ENCODE data around the gene SLC12A7.
"Not testable (repeated sequence)": the region's sequence is repeated elsewhere in the genome, so short reads cannot be mapped to it uniquely, and the experiment has no call there.

SLC12A7 gene

DNA sequence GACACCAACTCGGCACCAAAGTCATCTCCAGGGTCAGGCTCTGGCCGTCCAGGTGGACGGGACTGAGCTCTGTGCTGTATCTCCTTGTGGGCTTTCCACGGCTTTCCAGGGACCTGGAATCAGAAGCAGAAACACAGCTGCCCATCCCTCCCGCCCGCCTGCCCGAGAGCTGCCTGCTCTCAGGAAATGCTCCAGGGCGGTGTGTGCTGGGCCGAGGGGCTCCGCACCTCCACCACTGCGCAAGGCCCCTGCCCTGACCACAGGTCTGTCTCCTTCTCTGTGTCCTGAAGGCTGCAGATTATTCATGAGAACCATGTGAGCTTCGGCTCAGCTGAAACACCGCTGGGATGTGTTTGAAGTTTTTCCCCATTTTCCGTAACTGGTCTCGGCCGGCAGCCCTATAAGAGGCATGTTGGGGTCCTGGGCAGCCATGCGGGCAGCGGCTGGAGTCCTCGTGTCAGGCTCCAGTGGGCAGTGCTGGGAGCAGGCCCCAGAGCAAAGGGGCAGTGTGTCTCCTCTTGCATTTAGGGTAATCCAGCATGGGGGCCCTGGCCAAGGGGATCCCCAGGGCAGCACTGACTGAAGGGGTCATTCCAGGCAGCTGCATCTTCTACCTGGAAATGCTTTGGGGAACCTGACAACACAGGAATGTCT lies 80.4 kb downstream of the SLC12A7 start:
- no peak for DNase-seq (ENCODE audit: extremely low spot score, insufficient read length, low read depth)
- FAIRE-seq = no peak

DNA sequence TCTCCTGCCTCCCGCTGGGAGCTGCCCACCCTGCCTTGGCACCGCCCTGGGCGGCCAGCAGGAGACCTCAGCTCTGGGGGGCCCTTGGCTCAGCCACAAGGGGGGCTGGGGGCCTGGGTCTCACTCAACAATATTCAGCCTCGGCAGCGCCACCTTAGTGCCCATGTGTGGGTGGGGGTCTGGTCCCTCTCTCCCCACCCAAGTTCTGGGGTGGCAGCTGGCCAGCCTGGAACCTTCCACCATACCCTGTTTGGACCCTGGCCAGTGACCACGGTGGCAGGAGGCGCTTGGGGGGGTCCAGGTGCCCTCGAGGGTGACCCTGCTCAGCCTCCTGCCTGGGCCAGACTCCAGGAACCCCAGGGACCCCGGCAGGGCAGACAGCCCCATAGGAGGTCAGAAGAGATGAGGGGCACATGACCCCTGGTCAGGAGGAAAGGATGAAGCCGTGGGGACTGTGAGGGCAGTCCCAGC lies 81.0 kb downstream of the SLC12A7 start:
- DNase-seq (ENCODE audit: extremely low spot score, insufficient read length, low read depth) (no peak), FAIRE-seq (no peak)

DNA sequence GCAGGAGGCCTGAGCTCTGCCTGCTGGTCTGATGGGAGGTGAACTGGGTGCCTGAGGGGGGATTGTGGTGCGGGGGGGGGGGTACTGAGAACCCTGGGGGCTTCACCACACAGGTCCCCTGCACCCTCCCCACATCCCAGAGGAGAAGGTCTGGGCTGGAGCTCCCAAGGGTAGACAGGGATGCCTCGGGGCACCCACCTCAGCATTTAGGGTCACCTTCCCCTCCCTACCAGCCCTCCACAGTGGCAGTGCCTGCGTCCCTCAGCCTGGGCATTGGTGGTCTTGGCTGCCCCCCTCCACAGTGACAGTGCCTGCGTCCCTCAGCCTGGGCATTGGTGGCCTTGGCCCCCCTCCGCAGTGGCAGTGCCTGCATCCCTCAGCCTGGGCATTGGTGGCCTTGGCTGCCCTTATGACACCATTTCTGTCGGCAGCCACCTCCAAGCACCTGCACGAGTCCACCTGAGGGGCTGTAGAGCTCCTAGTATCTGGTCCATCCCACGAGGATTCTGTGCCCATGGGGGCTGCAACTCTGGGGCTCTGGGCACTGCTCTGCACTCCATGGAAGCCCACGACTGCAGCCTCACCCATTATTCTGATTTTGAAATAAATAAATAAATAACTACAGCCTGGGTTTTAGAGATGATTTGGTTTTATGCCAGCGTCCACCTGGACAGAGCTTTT lies 81.8 kb downstream of the SLC12A7 start:
- DNase-seq (ENCODE audit: extremely low spot score, insufficient read length, low read depth) (no peak), FAIRE-seq (no peak)

DNA sequence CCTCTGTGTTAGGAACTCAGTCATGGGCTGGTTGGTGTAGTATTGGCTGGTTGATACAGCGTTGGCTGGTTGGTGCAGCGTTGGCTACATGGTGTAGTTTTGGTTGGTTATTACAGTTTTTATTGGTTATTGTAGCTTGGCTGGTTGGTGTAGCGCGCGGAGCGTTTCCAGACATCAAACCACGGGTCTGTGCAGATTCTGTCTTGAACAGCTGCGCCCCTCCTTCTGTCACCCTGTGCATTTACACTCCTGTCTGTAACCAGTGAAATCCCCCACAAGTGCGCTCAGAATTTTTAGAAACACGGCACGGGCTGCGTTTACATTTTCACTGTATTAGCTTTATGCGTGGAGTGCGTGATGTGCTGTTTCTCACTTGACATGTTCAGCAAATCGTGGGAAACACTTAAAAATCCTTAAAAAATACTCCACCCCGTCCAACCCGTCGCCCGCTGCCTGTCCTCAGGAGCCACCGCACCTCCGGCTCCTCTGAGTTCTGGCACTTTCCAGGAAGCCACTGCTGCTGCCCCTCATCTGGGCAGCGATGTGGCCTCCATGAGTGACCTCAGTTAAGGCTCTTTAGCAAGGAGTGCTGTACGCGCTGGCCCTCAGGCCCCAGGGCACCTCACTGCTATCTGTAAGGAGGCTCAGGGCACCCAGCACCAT lies 82.5 kb downstream of the SLC12A7 start:
- FAIRE-seq (no peak), DNase-seq (ENCODE audit: extremely low spot score, insufficient read length, low read depth) (no peak)

DNA sequence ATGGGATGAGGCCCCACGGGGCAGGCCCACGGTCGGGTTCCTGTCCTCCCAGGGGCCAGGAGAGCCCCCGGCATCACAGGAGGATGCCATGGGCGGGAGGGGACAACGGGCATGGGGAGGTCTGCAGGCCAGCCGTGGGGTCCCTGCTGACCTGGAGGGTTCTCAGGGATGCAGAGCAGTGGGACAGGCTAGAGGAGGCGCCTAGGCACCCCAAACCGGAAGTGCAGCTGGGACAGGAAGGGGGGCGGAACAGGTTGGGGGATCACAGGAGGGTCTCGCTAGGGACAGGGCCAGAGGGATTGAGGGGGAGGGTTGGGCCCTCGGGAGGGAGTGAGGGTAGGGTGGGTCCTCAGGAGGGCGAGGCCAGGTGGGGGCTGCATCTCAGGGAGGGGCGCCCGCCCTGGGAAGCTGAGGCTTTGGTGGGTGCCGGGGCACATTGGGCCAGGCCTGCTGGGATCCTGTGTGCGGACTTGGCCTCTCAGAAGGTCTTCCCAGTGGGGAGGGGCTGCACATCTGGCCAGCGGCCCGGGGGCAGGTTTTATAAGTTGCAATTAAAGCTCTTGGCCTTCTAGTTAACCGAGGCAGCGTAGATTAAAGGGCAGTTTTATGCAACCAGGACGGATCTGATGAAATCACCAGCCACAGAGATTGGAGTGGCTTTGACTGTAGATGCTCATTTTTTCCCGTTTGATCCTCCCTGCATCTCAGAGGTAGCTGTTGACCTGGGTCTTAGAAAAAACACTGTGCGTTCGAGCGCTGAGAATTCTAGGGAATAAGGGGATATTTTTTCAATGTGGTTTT lies 83.2 kb downstream of the SLC12A7 start:
- DNase-seq (ENCODE audit: extremely low spot score, insufficient read length, low read depth) (no peak), FAIRE-seq (no peak)

DNA sequence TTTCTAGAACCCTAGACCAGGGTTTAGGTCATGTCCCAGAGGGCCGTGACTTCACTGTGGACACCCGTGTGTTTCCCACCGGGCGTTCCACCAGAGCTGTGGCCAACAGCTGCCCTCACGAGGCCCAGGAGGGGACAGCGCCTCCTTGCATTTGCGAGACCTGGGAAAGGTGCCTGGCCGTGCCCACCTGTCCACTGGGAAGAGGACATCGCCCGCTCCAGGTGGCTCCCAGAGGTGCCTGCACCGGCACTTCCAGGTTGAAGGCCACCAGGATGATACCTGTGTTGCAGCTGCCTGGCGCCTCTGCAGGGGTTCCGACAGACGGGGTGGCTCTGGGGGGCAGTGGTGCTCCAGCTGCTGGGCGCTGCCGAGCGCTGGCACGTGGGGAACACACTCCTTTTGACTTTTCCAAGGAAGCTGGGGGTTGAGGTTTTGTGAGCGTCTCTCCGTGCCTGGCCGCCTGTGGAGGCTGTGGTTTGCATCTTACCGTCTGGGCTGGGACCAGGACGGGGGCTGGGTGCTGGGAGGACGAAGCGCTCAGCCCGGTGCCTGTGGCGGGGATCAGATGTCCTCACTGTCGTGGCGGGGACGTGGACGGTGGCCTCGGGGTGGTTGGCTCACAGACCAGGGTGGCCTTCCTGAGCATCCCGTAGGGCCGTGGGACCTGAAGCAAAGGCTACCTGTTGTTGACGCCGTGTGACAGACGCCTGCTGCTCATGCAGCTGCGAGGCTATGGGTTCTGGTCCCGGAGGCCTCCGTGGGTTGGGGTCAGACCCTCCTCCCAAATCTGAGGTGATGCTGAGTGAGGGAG lies 84.0 kb downstream of the SLC12A7 start:
- FAIRE-seq = no peak
- DNase-seq (ENCODE audit: extremely low spot score, insufficient read length, low read depth) = no peak

DNA sequence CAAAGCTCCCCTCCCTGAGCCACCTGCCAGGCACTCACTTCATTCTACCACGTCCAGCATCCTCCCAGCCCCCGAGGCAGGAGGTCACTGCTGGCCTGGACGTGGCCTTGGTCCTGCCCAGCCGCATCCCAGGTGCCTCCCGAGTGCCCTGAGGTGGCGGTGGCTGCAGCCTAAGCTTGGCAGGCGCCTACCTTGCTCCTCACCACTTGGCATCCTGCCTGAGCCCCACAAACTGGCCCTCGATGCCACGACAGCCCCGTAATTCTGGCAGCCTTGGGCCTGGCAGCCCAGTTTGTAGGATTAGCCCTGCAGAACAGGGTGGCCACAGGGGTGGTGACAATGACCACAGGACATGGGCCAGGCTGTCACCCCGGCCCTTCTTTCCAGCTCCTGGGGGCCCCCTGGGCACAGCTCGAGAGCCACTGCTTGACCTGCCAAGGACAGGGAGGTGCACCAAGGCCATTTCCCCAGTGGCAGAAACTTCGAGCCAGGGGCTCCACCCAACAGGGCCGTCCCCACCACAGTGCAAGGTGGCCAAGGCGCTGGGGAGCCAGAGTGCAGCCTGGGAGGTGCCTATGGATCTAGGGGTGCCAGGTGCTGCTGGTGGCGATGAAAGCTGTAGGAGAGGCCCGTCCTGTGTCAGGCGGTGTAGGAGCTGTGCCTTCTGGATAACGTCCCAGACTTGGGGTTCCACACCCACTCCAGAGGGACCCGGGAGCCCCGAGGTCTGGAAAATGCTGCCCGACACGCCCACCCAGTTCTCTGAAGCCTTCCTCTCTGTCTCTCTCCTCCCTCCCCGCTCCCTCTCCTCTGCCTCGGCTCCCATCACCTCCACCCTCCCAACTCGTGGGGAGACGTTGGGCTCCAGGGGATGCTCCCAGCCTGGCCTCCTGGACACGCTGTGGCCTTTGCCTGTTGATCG lies 84.9 kb downstream of the SLC12A7 start:
- DNase-seq (ENCODE audit: extremely low spot score, insufficient read length, low read depth) = no peak
- FAIRE-seq = no peak

DNA sequence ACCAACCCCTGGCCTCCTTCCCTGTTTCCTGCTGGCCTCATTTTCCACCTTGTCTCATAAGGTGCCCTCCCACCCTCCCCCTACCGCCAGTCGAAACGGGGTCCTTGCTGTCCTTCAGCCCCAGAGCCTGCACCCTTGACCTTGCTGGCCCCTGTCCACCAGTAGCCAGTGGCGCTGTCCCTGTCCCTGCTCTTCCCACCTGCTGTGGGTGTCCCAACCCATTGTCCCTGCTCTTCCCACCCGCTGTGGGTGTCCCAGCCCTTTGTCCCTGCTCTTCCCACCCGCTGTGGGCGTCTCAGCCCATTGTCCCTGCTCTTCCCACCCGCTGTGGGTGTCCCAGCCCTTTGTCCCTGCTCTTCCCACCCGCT lies 89.9 kb downstream of the SLC12A7 start:
- FAIRE-seq; DNase-seq (ENCODE audit: extremely low spot score, insufficient read length, low read depth): not testable (repeated sequence)

DNA sequence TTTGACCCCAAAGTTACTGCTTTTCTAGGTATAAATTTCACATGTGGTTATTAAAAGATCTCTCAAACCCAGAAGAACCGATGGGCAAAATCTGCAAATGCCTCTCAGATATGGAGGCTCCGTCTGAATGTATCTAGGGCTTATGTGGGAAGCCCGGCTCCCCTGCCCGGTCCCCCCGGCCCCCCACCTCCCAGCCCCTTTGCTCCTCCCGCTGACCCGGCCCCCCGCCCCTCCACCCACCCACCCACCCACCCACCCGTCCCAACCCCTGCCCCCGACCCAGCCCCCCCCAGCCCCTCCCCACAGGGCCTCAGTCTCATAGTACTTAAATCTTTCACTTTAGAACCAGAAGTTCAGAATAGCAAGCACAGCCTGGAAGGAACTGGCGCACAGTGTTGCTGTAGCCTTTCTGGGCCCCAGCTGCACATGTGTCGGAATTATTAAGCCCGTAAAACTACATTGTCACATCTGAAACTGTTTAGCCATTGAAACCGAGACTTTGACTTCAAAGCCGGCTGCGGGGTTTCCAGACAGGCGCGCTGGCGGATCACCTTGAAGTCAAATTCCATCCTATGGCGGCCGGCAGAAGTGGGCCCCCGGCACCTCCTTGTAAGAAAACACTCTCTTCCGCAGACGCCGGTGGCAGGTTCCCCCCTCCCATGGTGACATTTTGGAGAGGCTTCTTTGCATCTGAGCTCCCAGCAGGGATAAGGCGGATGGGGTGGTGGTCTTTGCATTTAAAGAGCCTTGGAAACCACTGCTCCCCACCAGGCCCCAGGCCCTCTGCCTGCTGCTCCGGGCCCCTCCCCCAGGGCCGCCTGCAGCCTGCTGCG lies 90.5 kb downstream of the SLC12A7 start:
- no peak for FAIRE-seq

DNA sequence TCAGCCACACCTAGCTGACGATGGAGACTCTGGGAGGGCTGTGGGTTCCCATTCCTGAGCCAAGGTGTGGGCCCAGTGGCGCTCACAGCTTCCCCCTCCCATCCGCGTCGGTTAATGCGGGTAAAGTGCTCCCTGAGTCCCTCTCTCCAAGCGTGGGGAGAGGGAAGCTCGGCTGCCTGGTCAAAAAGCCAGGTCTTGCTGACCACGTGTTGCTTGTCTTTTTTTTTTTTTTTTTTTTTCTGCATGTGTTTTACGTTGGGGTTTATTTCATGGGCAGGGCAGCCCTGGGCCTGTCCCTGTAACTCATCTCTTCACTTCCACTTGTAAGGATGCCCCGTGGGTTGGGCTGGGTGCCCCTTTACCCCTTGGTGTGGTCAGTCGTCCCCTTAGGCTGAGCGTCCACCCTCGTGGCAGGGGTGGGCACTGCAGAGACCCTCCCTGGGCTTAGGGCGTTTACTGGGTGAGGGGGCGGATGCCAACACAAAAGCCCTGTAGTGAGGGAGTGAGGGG lies 91.4 kb downstream of the SLC12A7 start:
- FAIRE-seq = no peak
- no peak for DNase-seq (ENCODE audit: extremely low spot score, insufficient read length, low read depth)

More for the DNA sequence above, 90.5 kb downstream of the SLC12A7 start:
- no peak for DNase-seq (ENCODE audit: extremely low spot score, insufficient read length, low read depth)

DNA sequence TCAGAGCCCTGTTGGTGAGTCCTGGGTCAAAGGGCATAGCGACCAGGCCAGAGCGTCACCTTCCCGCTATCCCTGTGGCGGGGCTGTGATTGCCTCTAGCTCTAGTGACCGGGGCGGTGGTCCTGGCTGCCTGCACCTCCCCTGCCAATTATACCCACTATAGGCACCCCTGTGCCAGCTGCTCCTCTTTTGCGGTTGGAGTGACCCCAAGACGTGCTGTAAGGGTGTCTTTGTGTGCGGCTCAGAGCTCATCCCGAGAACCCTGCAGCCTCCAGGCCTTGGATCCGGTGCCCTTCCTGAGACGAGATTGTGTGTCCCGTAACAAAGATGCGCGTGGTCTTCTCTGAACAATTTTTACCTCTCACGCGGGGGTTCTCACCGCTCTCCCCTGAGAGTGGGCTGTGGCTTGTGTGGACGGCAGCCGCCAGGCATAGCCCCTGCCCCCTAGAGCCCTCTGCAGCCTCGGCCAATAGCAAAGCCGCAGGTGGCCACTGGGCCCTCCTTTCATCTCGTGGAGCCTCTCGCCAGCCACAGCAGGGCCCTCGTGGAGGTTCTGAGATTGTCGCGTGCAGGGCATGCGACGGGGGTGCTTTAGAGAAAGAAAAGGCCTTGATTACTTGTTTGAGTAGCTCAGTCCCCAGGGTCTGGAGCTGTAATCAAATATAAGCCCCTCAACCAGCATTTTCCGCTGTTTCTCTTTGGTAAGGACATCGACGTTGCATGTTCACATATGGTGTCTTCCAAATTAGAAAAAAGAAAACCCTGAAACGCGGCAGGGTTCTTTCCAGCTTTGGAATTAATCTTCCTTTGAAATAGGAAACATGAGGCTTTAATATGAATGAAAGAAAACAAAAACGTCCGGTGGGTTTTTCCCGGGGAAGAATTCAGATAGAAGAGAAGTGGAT lies 92.6 kb downstream of the SLC12A7 start:
- DNase-seq (ENCODE audit: extremely low spot score, insufficient read length, low read depth) (no peak), FAIRE-seq (no peak)

DNA sequence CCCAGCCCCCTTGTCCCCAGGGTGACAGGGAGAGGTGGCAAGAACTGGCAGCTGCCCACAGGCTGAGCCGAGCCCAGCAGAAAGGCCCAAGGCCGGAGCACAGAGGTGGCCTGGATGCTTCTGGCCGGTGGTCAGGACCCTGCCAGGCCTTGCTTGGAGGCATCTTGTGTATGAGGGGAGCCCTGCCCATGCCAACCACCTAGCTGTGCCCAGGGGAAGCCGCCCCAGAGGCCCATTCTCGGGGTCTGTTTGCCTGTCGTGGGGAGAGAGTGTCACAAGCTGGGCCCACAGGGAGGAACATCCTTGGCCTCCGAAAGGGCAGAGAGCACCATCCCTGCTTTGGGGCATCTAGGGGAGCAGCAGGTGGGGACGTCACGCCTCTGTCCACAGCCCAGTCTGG lies 93.3 kb downstream of the SLC12A7 start:
- FAIRE-seq = no peak

DNA sequence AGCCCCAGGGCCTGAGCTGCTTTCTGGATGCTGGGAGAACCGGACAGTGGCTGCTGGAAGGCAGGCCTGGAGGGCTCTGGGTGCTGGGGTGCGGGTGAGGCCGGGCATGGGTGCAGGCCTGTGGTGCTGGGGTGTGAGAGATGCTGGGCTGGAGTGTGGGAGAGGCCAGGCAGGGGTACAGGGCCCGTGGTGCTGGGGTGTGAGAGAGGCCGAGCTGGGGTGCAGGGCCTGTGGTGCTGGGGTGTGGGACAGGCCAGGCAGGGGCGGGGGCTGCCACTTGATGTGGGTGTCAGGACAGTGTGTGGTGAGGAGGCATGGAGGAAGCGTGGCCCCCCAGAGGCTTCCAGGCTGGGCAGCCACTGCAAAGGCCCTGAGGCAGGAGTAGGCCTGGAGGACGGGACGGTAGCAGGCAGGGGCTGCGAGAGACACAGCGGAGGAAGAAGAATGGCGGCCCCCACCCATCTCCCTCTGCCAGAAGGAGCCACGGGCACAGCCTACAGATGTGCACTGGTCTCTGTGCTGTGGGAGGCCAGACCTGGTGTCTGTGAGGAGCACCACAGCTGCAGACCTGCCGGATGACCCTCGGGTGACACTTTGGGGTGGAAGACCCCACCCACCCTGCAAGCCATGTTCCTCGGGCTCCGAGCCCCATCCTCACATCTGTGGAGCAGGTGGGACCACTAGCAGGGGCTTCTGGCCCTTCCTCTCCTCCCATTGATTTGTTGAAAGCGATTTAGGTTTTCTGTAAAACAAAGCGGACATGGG lies 94.0 kb downstream of the SLC12A7 start:
- no peak for FAIRE-seq
- DNase-seq (ENCODE audit: extremely low spot score, insufficient read length, low read depth) = no peak

More for the DNA sequence above, 93.3 kb downstream of the SLC12A7 start:
- DNase-seq (ENCODE audit: extremely low spot score, insufficient read length, low read depth) = no peak

DNA sequence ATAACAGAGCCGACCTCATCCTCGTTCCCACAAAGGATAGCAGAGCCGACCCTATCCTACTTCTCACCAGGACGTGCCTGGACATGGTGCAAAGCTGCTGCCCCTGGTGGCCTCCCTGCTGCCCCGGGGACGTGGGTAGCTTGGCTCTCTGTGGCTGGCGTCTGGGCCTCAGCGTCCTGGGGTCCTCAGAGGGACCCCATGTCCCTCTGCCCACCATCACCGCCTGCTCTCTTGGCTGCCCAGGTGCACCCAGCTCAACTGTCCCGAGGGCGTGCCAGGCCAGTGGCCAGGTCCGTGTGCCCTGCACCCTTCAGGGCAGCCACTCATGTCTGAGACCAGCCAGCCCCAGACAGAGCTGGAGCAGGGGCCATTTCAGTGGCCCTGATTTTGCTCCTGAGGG lies 94.8 kb downstream of the SLC12A7 start:
- FAIRE-seq (no peak), DNase-seq (ENCODE audit: extremely low spot score, insufficient read length, low read depth) (no peak)

DNA sequence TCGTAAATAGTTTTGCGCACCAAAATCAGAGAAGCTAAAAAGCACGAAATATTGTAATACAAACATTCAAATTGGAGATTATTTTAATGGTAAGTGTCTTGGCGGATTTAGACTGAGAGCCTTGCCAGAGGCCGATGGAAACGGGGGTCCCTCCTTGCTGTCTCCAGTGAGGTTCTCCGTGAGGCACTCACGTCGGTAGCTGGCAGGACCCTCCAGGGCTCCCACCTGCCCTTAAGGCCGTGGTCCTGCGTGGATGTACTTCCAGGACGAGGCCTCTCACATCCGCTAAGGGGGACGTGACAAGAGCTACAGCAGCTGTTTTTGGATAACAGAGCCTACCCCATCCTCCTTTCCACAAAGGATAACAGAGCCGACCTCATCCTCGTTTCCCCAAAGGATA lies 95.4 kb downstream of the SLC12A7 start:
- DNase-seq (ENCODE audit: extremely low spot score, insufficient read length, low read depth) (no peak), FAIRE-seq (no peak)

DNA sequence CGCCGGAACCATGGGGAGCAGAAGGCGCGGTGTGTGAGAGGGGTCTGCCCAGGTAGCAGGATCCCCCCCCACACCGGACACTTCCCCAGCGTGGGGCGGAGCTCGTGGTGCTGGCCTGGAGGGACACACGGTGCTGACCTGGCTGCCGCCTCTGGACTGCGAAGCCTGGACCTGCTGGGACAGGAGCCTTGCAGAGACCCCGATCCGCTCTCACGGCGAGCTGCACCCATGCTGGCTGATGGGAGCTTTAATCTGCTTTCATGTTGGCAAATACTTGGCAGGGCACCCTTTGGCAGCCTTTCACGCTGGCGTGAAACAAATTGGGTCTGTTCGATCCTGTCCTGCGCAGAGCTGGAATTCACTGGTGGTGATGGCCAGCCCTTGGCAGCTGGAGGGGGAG lies 95.8 kb downstream of the SLC12A7 start:
- DNase-seq (ENCODE audit: extremely low spot score, insufficient read length, low read depth) = no peak

More for the DNA sequence above, 95.8 kb downstream of the SLC12A7 start:
- no peak for FAIRE-seq

Measured in GM18507 (cell line).